ENCODE results near the gene EPGN.

EPGN gene

GRCh38 chr4:74287164-74287563, 21.1 kb upstream of the EPGN start:
- DNase-seq (ENCODE audit: low spot score), result no peak
- TF ChIP-seq, protein P1, sequence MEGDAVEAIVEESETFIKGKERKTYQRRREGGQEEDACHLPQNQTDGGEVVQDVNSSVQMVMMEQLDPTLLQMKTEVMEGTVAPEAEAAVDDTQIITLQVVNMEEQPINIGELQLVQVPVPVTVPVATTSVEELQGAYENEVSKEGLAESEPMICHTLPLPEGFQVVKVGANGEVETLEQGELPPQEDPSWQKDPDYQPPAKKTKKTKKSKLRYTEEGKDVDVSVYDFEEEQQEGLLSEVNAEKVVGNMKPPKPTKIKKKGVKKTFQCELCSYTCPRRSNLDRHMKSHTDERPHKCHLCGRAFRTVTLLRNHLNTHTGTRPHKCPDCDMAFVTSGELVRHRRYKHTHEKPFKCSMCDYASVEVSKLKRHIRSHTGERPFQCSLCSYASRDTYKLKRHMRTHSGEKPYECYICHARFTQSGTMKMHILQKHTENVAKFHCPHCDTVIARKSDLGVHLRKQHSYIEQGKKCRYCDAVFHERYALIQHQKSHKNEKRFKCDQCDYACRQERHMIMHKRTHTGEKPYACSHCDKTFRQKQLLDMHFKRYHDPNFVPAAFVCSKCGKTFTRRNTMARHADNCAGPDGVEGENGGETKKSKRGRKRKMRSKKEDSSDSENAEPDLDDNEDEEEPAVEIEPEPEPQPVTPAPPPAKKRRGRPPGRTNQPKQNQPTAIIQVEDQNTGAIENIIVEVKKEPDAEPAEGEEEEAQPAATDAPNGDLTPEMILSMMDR (IDR thresholded peaks at IDR 0.05; ENCODE audit: extremely low read depth, insufficient read depth, missing control alignments), result no peak
- in situ Hi-C loops (cut with MboI; ENCODE audit: low pct_unique_long_range_greater_than_20kb, low sequenced_read_pairs, unreplicated experiment), result no loop called here

DNA sequence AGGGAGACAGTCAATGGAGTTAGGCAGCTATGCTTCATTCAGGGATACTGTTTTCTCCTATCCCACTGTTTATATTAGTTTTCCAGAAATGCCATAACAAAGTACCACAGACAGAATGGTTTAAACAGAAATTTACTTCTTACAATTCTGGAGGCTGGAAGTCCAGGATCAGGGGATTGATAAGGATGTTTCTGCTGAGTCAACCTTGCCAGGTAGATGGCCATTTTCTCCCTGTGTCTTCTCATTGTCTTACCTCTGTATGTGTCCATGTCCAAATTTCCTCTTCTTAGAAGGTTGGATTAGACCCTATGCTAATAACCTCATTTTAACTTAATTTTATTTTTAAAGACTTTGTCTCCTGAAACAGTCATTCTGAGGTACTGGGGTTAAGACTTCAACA, 20.5 kb upstream of the EPGN start:
- DNase-seq (ENCODE audit: low spot score), result no peak
- in situ Hi-C loops (cut with MboI; ENCODE audit: low pct_unique_long_range_greater_than_20kb, low sequenced_read_pairs, unreplicated experiment), result no loop called here
- TF ChIP-seq, protein P1 (IDR thresholded peaks at IDR 0.05; ENCODE audit: extremely low read depth, insufficient read depth, missing control alignments), result no peak

DNA sequence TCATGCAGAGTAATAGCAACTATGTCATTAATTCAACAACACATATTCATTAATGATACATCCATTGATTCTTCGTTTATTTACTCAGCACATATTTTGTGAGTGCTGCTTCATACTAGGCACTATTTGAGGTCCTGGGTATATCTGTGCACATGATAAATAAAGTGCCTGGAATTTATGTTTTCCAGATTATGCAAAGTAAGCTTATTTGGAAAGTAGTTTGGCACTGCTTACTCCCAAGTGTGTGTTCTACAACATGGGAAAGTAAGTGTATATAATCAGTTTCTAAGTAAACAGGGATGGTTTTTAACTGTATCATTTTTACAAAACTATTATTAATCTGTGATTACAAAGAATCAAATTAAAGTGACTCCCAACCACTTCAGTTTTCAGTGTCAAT, 16.8 kb upstream of the EPGN start:
- TF ChIP-seq, protein P1 (IDR thresholded peaks at IDR 0.05; ENCODE audit: extremely low read depth, insufficient read depth, missing control alignments), result no peak
- in situ Hi-C loops (cut with MboI; ENCODE audit: low pct_unique_long_range_greater_than_20kb, low sequenced_read_pairs, unreplicated experiment), result no loop called here
- no peak for DNase-seq (ENCODE audit: low spot score)

GRCh38 chr4:74292111-74292870, 16.0 kb upstream of the EPGN start:
- in situ Hi-C loops (cut with MboI; ENCODE audit: low pct_unique_long_range_greater_than_20kb, low sequenced_read_pairs, unreplicated experiment), result no loop called here
- no peak for DNase-seq (ENCODE audit: low spot score)
- TF ChIP-seq, protein P1 (IDR thresholded peaks at IDR 0.05; ENCODE audit: extremely low read depth, insufficient read depth, missing control alignments), result no peak

DNA sequence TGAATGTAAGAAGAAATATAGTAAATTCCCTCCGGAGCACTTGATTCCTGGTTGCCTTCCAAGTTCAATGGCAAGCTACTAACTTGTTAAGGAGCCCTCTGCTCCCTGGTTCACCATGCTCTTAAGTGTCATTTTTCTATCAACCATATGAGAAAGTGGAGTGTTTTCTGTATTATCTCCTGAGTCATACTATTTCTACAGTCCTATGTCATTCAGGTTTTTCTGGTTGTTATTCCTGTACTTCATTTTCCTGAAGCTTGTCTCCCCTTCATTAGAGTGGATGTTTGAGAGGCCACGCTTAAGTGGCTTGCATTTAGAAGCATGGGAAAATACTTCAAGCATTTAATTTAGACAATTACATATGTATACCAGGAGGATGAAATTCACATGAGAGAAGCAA, 14.7 kb upstream of the EPGN start:
- in situ Hi-C loops (cut with MboI; ENCODE audit: low pct_unique_long_range_greater_than_20kb, low sequenced_read_pairs, unreplicated experiment), result no loop called here
- DNase-seq (ENCODE audit: low spot score), result no peak
- TF ChIP-seq, protein P1 (IDR thresholded peaks at IDR 0.05; ENCODE audit: extremely low read depth, insufficient read depth, missing control alignments), result no peak

- TF ChIP-seq, protein P1 (IDR thresholded peaks at IDR 0.05; ENCODE audit: extremely low read depth, insufficient read depth, missing control alignments), result no peak
- in situ Hi-C loops (cut with MboI; ENCODE audit: low pct_unique_long_range_greater_than_20kb, low sequenced_read_pairs, unreplicated experiment), result no loop called here
- no peak for DNase-seq (ENCODE audit: low spot score)
Measured at GRCh38 chr4:74294681-74295080, 13.6 kb upstream of the EPGN start.
